SK-N-SH (cell line): ENCODE results near the gene NAXD. TPM values are rescaled to one million over a fixed set of nuclear protein-coding genes. Genes with fewer than 3 reads are reported as not detected.

Source experiments
- CTCF ChIA-PET: fragments of 300-600, 350-600 bp; formaldehyde crosslinking; extraction: SDS; loops from one replicate; lab custom pipeline; 2021; lab: Yijun Ruan, JAX
- POLR2A ChIA-PET: fragments of 350-600 bp; sonication (Branson Sonifier 250); formaldehyde crosslinking; extraction: SDS; loops from one replicate; lab custom pipeline; 2020; ENCODE audit warnings: antibody characterized with exemption, inconsistent platforms; lab: Yijun Ruan, JAX
- DNase-seq: peaks from one replicate; pipeline ENCODE4 v3.0.0; 2012
- H2AFZ ChIP-seq: fragments of 200-600 bp; sonication (generic); 2 replicates; pipeline ENCODE4 v1.8.1; 2016; ENCODE audit warnings: antibody characterized with exemption, mild to moderate bottlenecking, low read depth
- H3F3A ChIP-seq: fragments of 200-600 bp; sonication (generic); replicated peaks from 2 replicates; pipeline ENCODE3; 2016; ENCODE audit warnings: antibody characterized with exemption, mild to moderate bottlenecking; ENCODE audit not compliant: insufficient read depth
- H3K27ac ChIP-seq, 2 experiments: fragments of 200-500 bp in 1 of 2; fragments of 200-600 bp in 1 of 2; sonication (Bioruptor generic) in 1 of 2; sonication (generic), shearing (Covaris generic) in 1 of 2; 2 replicates each; pipeline versions ENCODE4 v1.5.1 to v1.6.1; 2014 to 2016; ENCODE audit warnings: low read depth in 2 of 2, inconsistent platforms in 1 of 2, low read length in 1 of 2, mild to moderate bottlenecking in 1 of 2, mixed read lengths in 1 of 2
- H3K27me3 ChIP-seq: fragments of 200-600 bp; sonication (generic), shearing (Covaris generic); 2 replicates; pipeline ENCODE4 v1.6.1; 2016; ENCODE audit warnings: mixed run types; ENCODE audit not compliant: insufficient read depth
- H3K36me3 ChIP-seq, 2 experiments: fragments of 200-500 bp in 1 of 2; fragments of 200-600 bp in 1 of 2; sonication (Bioruptor generic) in 1 of 2; sonication (generic) in 1 of 2; replicated peaks in 1 of 2; 2 replicates each; pipeline versions ENCODE3 to v1.5.1; 2014 to 2016; ENCODE audit warnings: low read length in 1 of 2, mild to moderate bottlenecking in 1 of 2; ENCODE audit not compliant: insufficient read depth in 2 of 2, control insufficient read depth in 1 of 2
- H3K4me1 ChIP-seq, 2 experiments: fragments of 200-500 bp in 1 of 2; fragments of 200-600 bp in 1 of 2; sonication (Bioruptor generic) in 1 of 2; sonication (generic), shearing (Covaris generic) in 1 of 2; 2 replicates each; pipeline versions ENCODE4 v1.5.1 to v1.6.1; 2014 to 2016; ENCODE audit warnings: low read depth in 1 of 2, low read length in 1 of 2, mixed run types in 1 of 2; ENCODE audit not compliant: insufficient read depth in 2 of 2, control insufficient read depth in 1 of 2
- H3K4me2 ChIP-seq: fragments of 200-600 bp; sonication (generic), shearing (Covaris generic); 2 replicates; pipeline ENCODE4 v1.6.1; 2017; ENCODE audit warnings: mixed run types
- H3K4me3 ChIP-seq, 2 experiments: fragments of 200-500 bp in 1 of 2; fragments of 200-600 bp in 1 of 2; sonication (Bioruptor generic) in 1 of 2; sonication (generic), shearing (Covaris generic) in 1 of 2; 2 replicates each; pipeline versions ENCODE4 v1.5.1 to v1.8.1; 2014 to 2016; ENCODE audit warnings: low read depth in 2 of 2, inconsistent platforms in 1 of 2, low read length in 1 of 2, mild to moderate bottlenecking in 1 of 2, mixed read lengths in 1 of 2, moderate library complexity in 1 of 2
- H3K79me2 ChIP-seq: fragments of 200-600 bp; sonication (generic); 2 replicates; pipeline ENCODE4 v1.8.1; 2017; ENCODE audit warnings: mild to moderate bottlenecking; ENCODE audit not compliant: insufficient read depth
- H3K9ac ChIP-seq: fragments of 200-600 bp; sonication (generic); 2 replicates; pipeline ENCODE4 v1.6.1; 2017; ENCODE audit warnings: mixed run types
- H3K9me2 ChIP-seq: fragments of 200-600 bp; sonication (generic); 2 replicates; pipeline ENCODE4 v1.6.1; 2017; ENCODE audit warnings: mixed run types
- H3K9me3 ChIP-seq: fragments of 200-600 bp; sonication (generic); 2 replicates; pipeline ENCODE4 v1.6.1; 2017; ENCODE audit warnings: mixed run types, mild to moderate bottlenecking, moderate library complexity
- H4K20me1 ChIP-seq: fragments of 200-600 bp; sonication (generic); 2 replicates; pipeline ENCODE4 v1.6.1; 2017; ENCODE audit warnings: mild to moderate bottlenecking, mixed run types; ENCODE audit not compliant: insufficient read depth
- EP300 ChIP-seq, 2 experiments: IDR thresholded peaks; 2 replicates each; pipeline versions ENCODE4 v1.4.0 to v1.6.1; 2012; ENCODE audit warnings: borderline replicate concordance in 1 of 2, low read depth in 1 of 2, low read length in 1 of 2
- FOSL2 ChIP-seq: IDR thresholded peaks from 2 replicates; pipeline ENCODE4 v1.4.0; 2012; ENCODE audit warnings: low read depth, mild to moderate bottlenecking, moderate library complexity, borderline replicate concordance
- FOXJ3 ChIP-seq: sonication (generic); formaldehyde crosslinking; IDR thresholded peaks from 2 replicates; pipeline ENCODE4 v1.5.1; 2020; ENCODE audit warnings: mild to moderate bottlenecking, missing genetic modification reagents
- GATA2 ChIP-seq: sonication (generic); formaldehyde crosslinking; IDR thresholded peaks from 2 replicates; pipeline ENCODE4 v1.5.0; 2020; ENCODE audit warnings: mild to moderate bottlenecking, missing genetic modification reagents
- JUND ChIP-seq: IDR thresholded peaks from 2 replicates; pipeline ENCODE4 v1.4.0; 2012
- MAX ChIP-seq: IDR thresholded peaks from 2 replicates; pipeline ENCODE4 v1.4.0; 2012; ENCODE audit warnings: low read depth
- NFIC ChIP-seq: IDR thresholded peaks from 2 replicates; pipeline ENCODE4 v1.4.0; 2012; ENCODE audit warnings: borderline replicate concordance
- PBX3 ChIP-seq: IDR thresholded peaks from 2 replicates; pipeline ENCODE4; 2012
- POLR2AphosphoS5 ChIP-seq: IDR thresholded peaks from 2 replicates; pipeline ENCODE4 v1.6.1; 2012; ENCODE audit warnings: low read depth, low read length
- RAD21 ChIP-seq: IDR thresholded peaks from 2 replicates; pipeline ENCODE4 v1.6.1; 2012; ENCODE audit warnings: mild to moderate bottlenecking, low read length
- REST ChIP-seq: IDR thresholded peaks from 2 replicates; pipeline ENCODE4 v1.6.1; 2012; ENCODE audit warnings: mild to moderate bottlenecking, low read depth, low read length, moderate library complexity
- RXRA ChIP-seq: IDR thresholded peaks from 2 replicates; pipeline ENCODE4 v1.4.0; 2012; ENCODE audit warnings: low read depth, mild to moderate bottlenecking, borderline replicate concordance
- SIN3A ChIP-seq: IDR thresholded peaks from 2 replicates; pipeline ENCODE4 v1.6.1; 2012; ENCODE audit warnings: low read depth, mild to moderate bottlenecking, low read length, moderate library complexity, borderline replicate concordance
- TCF12 ChIP-seq: IDR thresholded peaks from 2 replicates; pipeline ENCODE4 v1.4.0; 2012
- TEAD4 ChIP-seq: IDR thresholded peaks from 2 replicates; pipeline ENCODE4 v1.4.0; 2012; ENCODE audit warnings: mild to moderate bottlenecking, borderline replicate concordance; ENCODE audit not compliant: insufficient read depth
- USF1 ChIP-seq: IDR thresholded peaks from 2 replicates; pipeline ENCODE4 v1.4.0; 2012; ENCODE audit warnings: low read depth, borderline replicate concordance
- USF2 ChIP-seq: fragments of 150-350 bp; IDR thresholded peaks from 2 replicates; pipeline ENCODE4 v1.6.1; 2017; ENCODE audit warnings: antibody characterized with exemption, low read length, low read depth, borderline replicate concordance
- WGBS: methylation state at CpG from one replicate; pipeline ENCODE4 v1.1.6; 2017; ENCODE audit warnings: low lambda C conversion rate; 5-methylcytosine and 5-hydroxymethylcytosine counted together
- polyA plus RNA-seq, 3 experiments: library from polyadenylated mRNA; depleted of rRNA; stranded (reverse); fragments of >200 nt; gene quantifications; 2 replicates each; pipeline ENCODE4 v1.2.3, GENCODE V29; 2012

Gene NAXD
- polyA plus RNA-seq, 1 of the 3 experiments (the other 2 are of a cell fraction): 32.4 TPM

GRCh38 chr13:110576070-110576394 is 39.3 kb upstream of the NAXD start (continued):
- no peak for TF ChIP-seq REST
- TF ChIP-seq, all 33 proteins: peak for 0

- ChIA-PET POLR2A (no interaction called here), CTCF (interaction anchor here (1.2 kb wide), 1 partner anchor 121 kb away, joined by 3 read pairs; no protein-coding TSS in a partner anchor)
- H3K4me2 ChIP-seq: no peak overlapping the region
- no peaks in the 10 kb centered on the region for H4K20me1 ChIP-seq
- H3K4me3 ChIP-seq: no peak overlapping the region
- no peak overlapping the region for H2AFZ ChIP-seq
- DNase-seq: no peak
- H3K79me2 ChIP-seq: no peaks in the 10 kb centered on the region
- WGBS: 87% methylated on average over 11 of the region's 11 CpGs
- peaks cover 12% of the 10 kb centered on the region; the same call in 1 of the 2 replicates for H3K27me3 ChIP-seq
- no peak overlapping the region for H3K9ac ChIP-seq
- no peak overlapping the region for H3K27ac ChIP-seq
- no peaks in the 10 kb centered on the region for H3K36me3 ChIP-seq
- H3K9me2 ChIP-seq: no peaks in the 10 kb centered on the region
- H3K9me3 ChIP-seq: no peaks in the 10 kb centered on the region
- H3K4me1 ChIP-seq: no peaks in the 10 kb centered on the region; a peak in 1 of 4 replicates
- TF ChIP-seq RAD21: no peak
- TF ChIP-seq TEAD4: no peak
- TF ChIP-seq FOXJ3 (CRISPR knock-in tag): no peak
- no peak for TF ChIP-seq PBX3
- no peak for TF ChIP-seq SIN3A
- TF ChIP-seq TCF12: no peak
- TF ChIP-seq MAX: no peak
- TF ChIP-seq POLR2AphosphoS5: no peak
- no peak for TF ChIP-seq USF1
- TF ChIP-seq EP300 (IDR thresholded peaks at IDR 0.05; ENCODE audit: borderline replicate concordance in 1 of 2, low read depth in 1 of 2, low read length in 1 of 2): no peak
- no peak for TF ChIP-seq JUND
- TF ChIP-seq FOSL2: no peak
- TF ChIP-seq USF2: no peak
- no peak for TF ChIP-seq GATA2
- TF ChIP-seq RXRA: no peak
- TF ChIP-seq NFIC: no peak
- no peaks in the 10 kb centered on the region for H3F3A ChIP-seq
Measured at GRCh38 chr13:110576736-110577476, 38.4 kb upstream of the NAXD start.
